GM12801 (cell line): ENCODE data around the gene IL1A.

Experiments used
- CTCF ChIP-seq: IDR thresholded peaks from one replicate; pipeline ENCODE4 v1.5.1; 2011; ENCODE audit warnings: control low read depth; ENCODE audit not compliant: insufficient read length; ENCODE audit errors: extremely low read depth

IL1A gene

GRCh38 chr2:112813280-112813966, 29.1 kb upstream of the IL1A start:
- TF ChIP-seq CTCF, result no peak

DNA sequence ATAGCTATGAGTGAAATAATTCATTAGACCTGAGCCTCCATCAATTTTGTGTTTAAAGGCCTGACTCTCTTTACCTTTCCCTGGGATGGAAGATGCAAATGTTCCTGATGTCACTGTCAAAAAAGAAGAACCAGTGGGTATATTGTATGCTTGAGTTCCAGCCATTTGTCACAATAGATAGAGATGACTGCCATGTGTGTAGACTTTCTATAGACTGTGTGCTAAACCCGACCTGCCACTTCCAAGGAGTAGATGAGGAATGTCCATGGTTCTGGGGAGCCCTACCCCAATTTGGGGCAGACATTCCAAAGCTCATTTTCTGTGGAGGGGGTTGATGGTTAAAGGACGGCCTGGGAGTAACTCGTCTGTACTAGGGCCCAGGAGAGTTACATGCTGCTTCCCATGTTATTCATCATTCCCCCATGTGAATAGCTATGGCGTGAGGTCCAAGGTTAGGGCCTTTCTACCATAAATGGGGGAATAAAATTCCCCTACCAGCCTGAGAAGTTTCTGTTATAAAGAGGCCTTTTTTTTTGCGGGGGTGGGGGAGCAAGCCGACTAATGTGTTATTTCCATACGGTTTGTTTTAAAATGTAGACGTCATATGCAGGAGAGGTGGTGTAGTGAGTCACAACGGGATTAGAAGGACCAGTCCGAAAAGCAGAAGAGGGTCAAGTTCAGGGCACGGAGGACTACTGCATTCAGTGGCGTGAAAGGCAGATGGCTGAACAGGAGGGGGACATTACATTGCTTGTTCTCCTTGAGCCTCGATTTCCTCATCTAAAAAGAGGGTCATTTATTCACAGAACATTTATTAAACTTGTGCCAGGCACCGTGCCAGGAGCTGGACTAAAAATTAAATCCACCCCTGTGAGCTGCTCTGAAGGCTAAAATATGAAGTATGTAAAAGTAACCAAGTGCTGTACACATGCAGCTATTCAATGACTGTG, 28.3 kb upstream of the IL1A start:
- no peak for TF ChIP-seq CTCF

- TF ChIP-seq CTCF, result no peak
These were observed 27.6 kb upstream of the IL1A start for GRCh38 chr2:112811841-112812306.

GRCh38 chr2:112811276-112811831, 27.1 kb upstream of the IL1A start:
- no peak for TF ChIP-seq CTCF

- TF ChIP-seq CTCF, result no peak
These were observed 24.8 kb upstream of the IL1A start for GRCh38 chr2:112809112-112809511.

DNA sequence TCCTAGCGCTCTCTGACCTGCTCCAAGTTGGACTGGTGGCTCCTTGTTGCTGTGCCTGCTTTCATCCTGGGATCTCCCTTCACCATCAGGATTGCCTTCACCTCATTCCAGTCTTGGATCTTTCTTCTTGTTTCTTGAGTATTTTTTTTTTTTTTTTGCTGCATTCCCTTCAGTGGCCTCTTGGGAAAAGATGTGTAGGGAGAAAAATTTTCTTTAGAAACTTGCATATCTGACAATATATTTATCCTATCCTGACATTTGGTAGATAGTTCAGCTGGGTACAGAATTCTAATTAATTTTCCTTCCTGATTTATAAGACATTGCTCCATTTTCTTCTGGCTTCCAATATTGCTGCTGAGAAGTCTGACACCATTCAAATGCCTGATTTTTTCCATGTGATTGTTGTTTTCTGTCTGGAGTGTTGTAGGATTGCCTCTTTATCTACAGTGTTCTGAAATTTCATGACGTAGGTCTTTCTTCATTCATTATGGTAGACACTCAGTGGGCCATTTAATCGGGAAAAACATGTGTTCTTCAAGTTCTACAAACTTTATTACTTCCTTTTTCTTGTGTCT, 23.0 kb upstream of the IL1A start:
- no peak for TF ChIP-seq CTCF

DNA sequence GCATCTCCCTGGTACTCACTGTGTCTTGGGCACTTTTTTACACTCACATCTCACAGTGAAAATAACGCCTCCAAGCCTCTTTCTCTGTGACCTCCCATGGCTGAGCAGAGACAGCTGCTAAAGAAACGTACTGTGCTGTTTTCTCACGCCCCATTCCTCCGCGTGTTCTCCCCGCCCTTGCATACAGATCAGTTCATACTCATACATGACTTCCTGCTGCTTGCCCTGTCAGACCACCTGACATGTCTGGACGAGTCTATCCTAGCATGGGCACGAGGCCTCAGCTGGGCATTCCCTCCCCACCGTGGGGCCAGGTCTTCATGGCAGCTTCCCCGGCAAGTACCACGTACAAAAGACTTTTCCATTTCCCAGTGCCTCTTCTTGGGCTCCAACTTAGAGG, 21.2 kb upstream of the IL1A start:
- no peak for TF ChIP-seq CTCF
